Natural killer cell (primary cell): ENCODE data around the gene RIMS3. TPM values are rescaled to one million over a fixed set of nuclear protein-coding genes. Genes with fewer than 3 reads are reported as not detected.
A peak's percentile ranks its signal among the peaks of the same experiment; 100 is the strongest.

ENCODE experiments used
- ATAC-seq, 3 donors: fragments of 150-1000 bp in 2 of 3; fragments of 200-7000 bp in 1 of 3; cut with Tn5 transposase; 1 replicate in 1 of 3; 2 replicates in 2 of 3; pipeline ENCODE4 v1.10.0; 2021; ENCODE audit warnings: mild to moderate bottlenecking in 2 of 3, moderate library complexity in 2 of 3
- DNase-seq, 2 donors: peaks; one replicate each; pipeline versions ENCODE4 v3.0.0 to v3.0.0-alpha.2; 2013 to 2021; ENCODE audit warnings: mixed read lengths in 1 of 2
- H3K27ac ChIP-seq: one replicate; pipeline ENCODE4 v1.5.1; 2013; ENCODE audit warnings: mild to moderate bottlenecking, low read length
- H3K27me3 ChIP-seq: one replicate; pipeline ENCODE4 v1.6.1; 2013; ENCODE audit warnings: low read length; ENCODE audit not compliant: control insufficient read depth, insufficient read depth
- H3K36me3 ChIP-seq: one replicate; pipeline ENCODE4 v1.6.1; 2013; ENCODE audit warnings: low read length; ENCODE audit not compliant: control insufficient read depth, insufficient read depth
- H3K4me1 ChIP-seq: one replicate; pipeline ENCODE4 v1.6.1; 2013; ENCODE audit warnings: low read length; ENCODE audit not compliant: control insufficient read depth, insufficient read depth
- H3K4me3 ChIP-seq: one replicate; pipeline ENCODE4 v1.5.1; 2013; ENCODE audit warnings: low read length
- H3K9me3 ChIP-seq: one replicate; pipeline ENCODE4 v1.6.1; 2013; ENCODE audit warnings: low read length; ENCODE audit not compliant: control insufficient read depth, insufficient read depth
- H3K27ac Mint-ChIP-seq, 2 donors: one replicate each; pipeline ENCODE4 v1.8.0; 2022; ENCODE audit warnings: mild to moderate bottlenecking in 2 of 2, mixed read lengths in 2 of 2, moderate library complexity in 1 of 2
- H3K27me3 Mint-ChIP-seq, 2 donors: one replicate each; pipeline ENCODE4 v1.8.0; 2022; ENCODE audit warnings: low read depth in 2 of 2, mixed read lengths in 2 of 2
- H3K36me3 Mint-ChIP-seq: one replicate; pipeline ENCODE4 v1.8.0; 2022; ENCODE audit warnings: mixed read lengths
- H3K4me1 Mint-ChIP-seq, 2 donors: one replicate each; pipeline ENCODE4 v1.8.0; 2022; ENCODE audit warnings: mixed read lengths in 2 of 2
- H3K4me3 Mint-ChIP-seq: one replicate; pipeline ENCODE4 v1.8.0; 2022; ENCODE audit warnings: mild to moderate bottlenecking, moderate library complexity, mixed read lengths
- H3K9me3 Mint-ChIP-seq, 2 donors: one replicate each; pipeline ENCODE4 v1.8.0; 2022; ENCODE audit warnings: mixed read lengths in 2 of 2
- CTCF ChIP-seq: fragments of 200-600 bp; IDR thresholded peaks from one replicate; pipeline ENCODE4 v1.8.0; 2022; ENCODE audit warnings: antibody characterized with exemption
- WGBS: methylation state at CpG from one replicate; pipeline ENCODE4 v1.1.7; 2013; ENCODE audit warnings: missing lambda C conversion rate; ENCODE audit not compliant: insufficient coverage; 5-methylcytosine and 5-hydroxymethylcytosine counted together
- intact Hi-C: fragments of 100-400 bp; cut with micrococcal nuclease; formaldehyde crosslinking; loops from one replicate; pipeline ENCODE4 v1.14.2; 2022
- total RNA-seq, 4 donors: library from RNA; stranded (reverse); fragments of 120-200 nt in 1 of 4; gene quantifications; one replicate each; pipeline versions ENCODE4 v1.2.3 to v1.2.4, GENCODE V29; 2013 to 2022

The RIMS3 gene
- 1 to 10 TPM in 2 of 3 donors, under 1 TPM in 1; 0.56 to 2.1 (median 1.1) TPM for total RNA-seq
- total RNA-seq (2013), result 1.4 TPM

DNA sequence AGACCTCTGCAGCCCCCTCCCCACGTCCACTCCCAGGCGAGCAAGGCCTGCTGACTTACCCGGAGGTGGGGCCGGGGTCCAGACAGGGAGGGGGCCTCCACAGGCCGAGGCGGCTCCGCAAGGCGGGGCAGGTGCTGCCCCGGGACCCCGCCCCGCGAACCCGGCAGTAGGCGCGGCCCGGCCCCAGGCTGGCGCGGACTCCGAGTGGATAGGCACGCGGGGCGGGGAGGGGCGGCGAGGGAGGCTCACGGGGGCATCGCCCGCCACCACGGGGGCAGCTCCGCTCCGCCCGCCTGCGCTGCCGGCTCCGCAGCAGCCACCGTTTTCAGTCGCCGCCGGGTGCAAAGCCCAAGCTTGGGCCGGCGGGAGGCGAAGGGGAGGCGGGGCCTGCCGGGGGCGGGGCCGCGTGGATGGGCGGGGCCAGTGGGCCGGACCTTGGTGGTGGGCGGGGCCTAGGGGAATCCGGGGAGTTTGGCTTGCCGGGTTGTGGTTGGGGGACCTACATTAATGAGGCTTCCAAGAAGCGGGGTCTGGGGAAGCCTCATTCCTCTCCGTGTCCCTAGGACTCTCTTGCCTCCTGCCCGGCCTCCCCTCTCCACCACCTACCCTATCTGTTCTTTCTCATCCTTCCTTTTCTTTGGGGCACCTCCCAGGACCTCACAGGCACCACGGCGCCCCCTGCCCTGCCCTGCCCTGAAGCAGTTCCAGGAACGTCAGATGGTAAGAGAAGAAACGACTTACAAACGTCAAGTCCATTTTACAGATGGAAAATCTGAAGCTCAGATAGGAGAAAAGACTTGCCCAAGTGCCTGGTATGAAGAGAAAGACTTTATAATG lies at the start of gene RIMS3:
RIMS3 (minus strand) TSS at position 348 of the 837 bp plus-strand sequence. CDS start 23,757 bp downstream, outside the sequence.
- H3K36me3 Mint-ChIP-seq, result no peaks in the 10 kb centered on the region
- H3K27me3 Mint-ChIP-seq, result no peaks in the 10 kb centered on the region
- peaks cover 0 to 18% of the 10 kb centered on the region in 2 donors for H3K4me1 Mint-ChIP-seq
- no peak for TF ChIP-seq CTCF
- peaks cover 18% of the 10 kb centered on the region for H3K4me1 ChIP-seq
- H3K4me3 ChIP-seq, result peak within 1 kb of the TSS; percentile 38
- H3K9me3 Mint-ChIP-seq, result no peaks in the 10 kb centered on the region
- H3K27ac ChIP-seq, result no peak within 1 kb of the TSS
- H3K36me3 ChIP-seq, result no peaks in the 10 kb centered on the region
- DNase-seq (peak; percentile 85 to 86), ATAC-seq (peak; percentile 90 to 93 (median 92))
- under 1% methylated on average over 56 of the region's 59 CpGs for WGBS
- peak within 1 kb of the TSS; percentile 78 for H3K4me3 Mint-ChIP-seq
- intact Hi-C loops, result loop anchor here (1.0 to 10.0 kb wide), 2 partner anchors 197 to 521 kb away; partner anchors contain the start of gene CITED4
- peak within 1 kb of the TSS in 1 of 2 donors; percentile 81 for H3K27ac Mint-ChIP-seq
- no peaks in the 10 kb centered on the region for H3K9me3 ChIP-seq
- no peaks in the 10 kb centered on the region for H3K27me3 ChIP-seq

DNA sequence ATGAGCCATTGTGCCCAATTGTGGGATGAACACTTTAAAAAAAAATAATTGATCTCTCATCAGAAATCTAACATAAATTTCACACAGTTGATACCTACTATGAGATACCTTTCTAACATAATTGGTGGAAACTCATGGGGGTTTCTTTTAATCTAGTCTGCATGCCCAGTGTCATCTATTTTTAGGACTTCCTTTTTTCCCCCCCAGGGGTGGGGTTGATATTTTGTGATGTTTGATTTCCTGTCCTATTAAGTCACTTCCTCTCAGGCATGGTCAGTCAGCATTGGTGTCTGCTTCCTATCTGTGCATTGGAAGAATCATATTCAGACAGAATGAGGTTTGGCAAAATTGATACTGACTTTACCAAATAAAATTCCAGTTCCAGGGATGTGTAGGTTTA lies 47.5 kb upstream of the RIMS3 start:
- peaks cover 18% of the 10 kb centered on the region for H3K4me1 ChIP-seq
- ATAC-seq (peak; percentile 39 to 66 (median 62)), DNase-seq (peak in 1 of 2 donors; percentile 66)
- H3K9me3 ChIP-seq, result no peaks in the 10 kb centered on the region
- H3K4me3 Mint-ChIP-seq, result peak overlapping the region; percentile 81
- no peaks in the 10 kb centered on the region for H3K27me3 ChIP-seq
- peak overlapping the region; percentile 89 to 97 for H3K27ac Mint-ChIP-seq
- H3K9me3 Mint-ChIP-seq, result no peaks in the 10 kb centered on the region
- no peaks in the 10 kb centered on the region for H3K27me3 Mint-ChIP-seq
- no peaks in the 10 kb centered on the region for H3K36me3 Mint-ChIP-seq
- peak overlapping the region; percentile 92 for H3K27ac ChIP-seq
- H3K4me3 ChIP-seq, result peak overlapping the region; percentile 5
- H3K36me3 ChIP-seq, result no peaks in the 10 kb centered on the region
- peaks cover 61 to 62% of the 10 kb centered on the region in 2 donors for H3K4me1 Mint-ChIP-seq
- intact Hi-C loops, result loop anchor here (1.0 kb wide), 1 partner anchor 21 kb away; no protein-coding TSS in a partner anchor
- TF ChIP-seq CTCF, result no peak

DNA sequence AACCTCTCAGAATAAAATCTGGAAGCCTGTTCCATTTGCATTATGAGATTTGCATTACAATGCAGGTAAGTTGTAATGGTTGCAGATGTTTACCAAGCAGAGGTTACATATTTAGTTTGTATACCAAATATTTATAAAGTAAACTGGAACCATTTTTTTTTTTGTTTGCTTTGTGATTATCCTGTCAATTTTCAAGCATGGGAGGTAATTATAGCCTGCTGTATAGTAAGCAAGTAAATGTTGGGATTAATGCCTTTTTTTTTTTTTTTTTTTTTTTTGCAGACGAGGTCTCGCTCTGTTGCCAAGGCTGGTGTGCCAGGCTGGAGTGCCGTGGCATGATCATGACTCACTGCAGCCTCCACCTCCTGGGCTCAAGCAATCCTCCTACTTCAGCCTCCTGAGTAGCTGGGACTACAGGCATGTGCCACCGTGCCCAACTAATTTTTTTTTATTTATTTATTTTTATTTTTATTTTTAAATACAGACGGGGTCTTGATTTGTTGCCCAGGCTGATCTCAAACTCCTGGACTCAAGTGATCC lies 47.0 kb upstream of the RIMS3 start:
- Histone ChIP-seq H3K4me3 (no peak overlapping the region), H3K4me1 (peaks cover 18% of the 10 kb centered on the region), H3K9me3 (no peaks in the 10 kb centered on the region), H3K27ac (peak overlapping the region; percentile 92), H3K27me3 (no peaks in the 10 kb centered on the region), H3K36me3 (no peaks in the 10 kb centered on the region)
- Mint-ChIP-seq H3K4me1 (peaks cover 61 to 62% of the 10 kb centered on the region in 2 donors), H3K27me3 (no peaks in the 10 kb centered on the region), H3K27ac (peak overlapping the region; percentile 97), H3K9me3 (no peaks in the 10 kb centered on the region), H3K4me3 (peak overlapping the region; percentile 99), H3K36me3 (no peaks in the 10 kb centered on the region)
- no peak for TF ChIP-seq CTCF
- 84% methylated on average over 4 of the region's 5 CpGs for WGBS
- ATAC-seq, result no peak
- DNase-seq, result no peak
- intact Hi-C loops, result no loop called here
